ENCODE measurements around the gene PUM2.
A peak's percentile ranks its signal among the peaks of the same experiment; 100 is the strongest.
"Not testable (repeated sequence)": the region's sequence is repeated elsewhere in the genome, so short reads cannot be mapped to it uniquely, and the experiment has no call there.

The PUM2 gene

DNA sequence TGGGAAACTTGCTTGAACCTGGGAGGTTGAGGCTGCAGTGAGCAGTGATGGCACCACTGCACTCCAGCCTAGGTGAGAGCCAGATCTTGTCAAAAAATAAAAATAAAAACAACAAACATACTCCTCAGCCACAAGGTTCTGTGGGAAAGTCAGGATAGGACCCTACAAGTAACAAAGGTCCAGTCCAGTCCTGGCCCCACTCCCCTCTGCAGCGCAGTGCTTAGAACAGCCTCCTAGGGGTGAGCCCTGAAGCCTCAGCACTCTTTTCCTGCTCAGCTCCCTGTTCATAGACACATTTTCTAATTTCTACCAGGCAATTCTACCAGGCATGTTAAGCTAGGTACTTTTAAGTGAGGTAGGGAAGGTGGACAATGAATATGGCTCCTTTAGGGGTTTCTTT is 103.6 kb downstream of the PUM2 start:
- DNase-seq (ENCODE audit: insufficient read length, low spot score): no peak
- FAIRE-seq: no peak
- no peak for TF ChIP-seq TAF1 (IDR thresholded peaks at IDR 0.05; ENCODE audit: low read depth, low read length)
- no peak for TF ChIP-seq POU2F2 (IDR thresholded peaks at IDR 0.05; ENCODE audit: low read depth, low read length)

DNA sequence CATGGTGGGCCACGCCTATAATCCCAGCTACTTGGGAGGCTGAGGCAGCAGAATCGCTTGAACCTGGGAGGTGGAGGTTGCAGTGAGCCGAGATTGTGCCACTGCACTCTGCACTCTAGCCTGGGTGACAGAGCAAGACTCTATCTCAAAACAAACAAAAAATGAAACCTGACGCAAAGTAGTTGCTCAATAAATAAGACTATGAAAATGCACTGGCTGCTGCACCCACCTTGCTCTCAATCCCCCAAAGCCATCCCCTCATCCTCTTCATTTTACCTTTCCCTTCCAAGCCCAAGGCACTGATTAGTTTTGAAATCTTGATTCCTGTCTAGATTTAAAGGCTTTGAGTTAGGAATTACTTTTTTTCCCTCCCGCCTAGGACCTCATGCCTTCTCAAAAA is 107.0 kb downstream of the PUM2 start:
- not testable (repeated sequence) for FAIRE-seq; DNase-seq (ENCODE audit: insufficient read length, low spot score)

DNA sequence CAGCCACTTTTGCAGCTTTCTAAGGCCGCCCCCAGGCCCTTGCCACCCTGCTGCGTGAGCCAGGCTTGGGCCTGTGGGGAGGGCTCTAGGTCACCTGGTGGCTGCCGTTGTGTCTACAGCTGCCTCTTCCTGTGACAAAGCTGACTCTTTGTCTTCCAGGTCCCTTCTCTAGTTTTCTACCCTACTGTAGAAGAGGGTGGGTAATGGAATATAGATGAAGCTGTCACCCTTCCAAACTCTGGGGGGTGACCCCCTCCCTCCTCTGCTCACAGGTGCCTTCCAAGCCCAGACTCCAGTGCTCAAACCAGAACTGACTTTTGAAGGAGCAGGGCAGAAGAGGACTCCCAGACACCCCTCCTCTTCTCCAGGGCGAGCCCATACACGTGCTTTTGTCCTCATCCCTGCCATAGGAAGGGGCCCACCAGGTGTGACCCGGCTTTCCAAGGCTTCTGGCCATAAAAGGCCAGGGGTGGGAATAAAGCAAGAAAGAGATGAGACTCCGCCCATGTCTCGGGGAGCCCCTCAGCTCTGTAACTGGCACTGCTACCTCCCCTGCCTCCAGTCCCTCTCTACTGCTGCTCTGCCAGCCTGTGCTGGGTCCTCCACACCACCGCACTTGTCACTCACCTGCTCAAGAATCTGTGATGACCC is 107.8 kb downstream of the PUM2 start:
- TF ChIP-seq SPI1 (IDR thresholded peaks at IDR 0.05; ENCODE audit: low read depth, low read length) (no peak), POLR2A (IDR thresholded peaks at IDR 0.05; ENCODE audit: low read depth, low read length) (no peak), PAX5 (IDR thresholded peaks at IDR 0.05; ENCODE audit: insufficient read depth, low read length, severe bottlenecking) (no peak), POU2F2 (IDR thresholded peaks at IDR 0.05; ENCODE audit: low read depth, low read length) (no peak), POLR2AphosphoS5 (IDR thresholded peaks at IDR 0.05; ENCODE audit: low read depth, low read length) (no peak), TAF1 (IDR thresholded peaks at IDR 0.05; ENCODE audit: low read depth, low read length) (no peak)
- DNase-seq (ENCODE audit: insufficient read length, low spot score): no peak
- no peak for FAIRE-seq

DNA sequence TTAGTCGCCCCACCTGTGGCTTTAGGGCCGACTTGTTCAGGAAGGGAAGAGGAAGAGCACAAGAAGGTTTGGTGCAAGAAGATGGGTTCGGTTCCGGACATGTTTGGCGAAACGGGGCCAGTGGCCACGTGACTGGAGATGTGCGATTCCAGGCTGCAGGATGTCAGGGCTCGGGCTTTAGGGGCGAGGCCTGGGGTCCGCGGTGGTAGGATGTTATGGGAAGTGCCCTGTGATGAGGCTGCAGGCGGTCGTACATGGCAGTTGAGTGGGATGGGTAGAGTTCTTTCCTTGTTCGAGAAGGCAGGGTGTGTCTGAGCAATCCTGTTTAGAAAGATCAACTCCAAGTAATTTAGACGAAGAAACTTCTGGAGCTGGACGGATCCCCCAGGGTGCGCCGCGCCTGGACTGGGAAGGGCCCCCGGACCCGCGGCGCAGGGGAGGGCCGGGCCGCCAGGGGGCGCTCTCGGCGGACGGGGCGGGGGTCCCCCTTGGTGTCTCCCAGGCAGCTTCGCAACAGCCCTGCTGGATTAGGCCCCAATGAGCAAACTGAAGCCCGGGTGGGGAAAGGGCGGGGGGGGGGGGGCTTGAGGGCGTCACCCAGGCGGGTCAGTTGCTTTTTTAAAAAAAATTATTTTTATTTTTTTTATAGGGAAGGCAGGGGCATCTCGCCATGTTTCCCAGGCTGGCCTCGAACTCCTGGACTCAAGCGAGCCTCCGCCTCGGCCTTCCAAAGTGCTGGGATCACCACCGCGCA is 108.5 kb downstream of the PUM2 start:
- TF ChIP-seq TAF1 (IDR thresholded peaks at IDR 0.05; ENCODE audit: low read depth, low read length) (no peak), POLR2AphosphoS5 (IDR thresholded peaks at IDR 0.05; ENCODE audit: low read depth, low read length) (peak; percentile 59)
- FAIRE-seq: no peak
- no peak for DNase-seq (ENCODE audit: insufficient read length, low spot score)

DNA sequence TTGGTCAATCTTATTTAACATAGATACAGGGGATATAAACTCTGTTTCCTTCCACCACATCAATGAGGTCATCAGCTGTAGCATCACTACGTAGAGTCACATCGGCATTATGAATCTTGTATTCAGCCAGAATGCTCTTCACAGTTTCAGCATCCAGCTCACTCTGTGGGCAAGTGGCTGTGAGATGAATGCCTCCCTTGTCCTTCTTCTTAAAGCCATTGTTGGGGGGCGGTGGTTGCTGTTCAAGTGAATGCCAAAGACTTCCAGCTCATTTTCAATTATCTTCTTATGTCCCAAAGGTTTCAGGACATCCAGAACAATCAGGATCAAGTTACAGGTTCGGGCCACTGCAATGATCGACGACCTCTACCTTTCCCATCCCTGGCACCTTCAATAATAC is 110.4 kb downstream of the PUM2 start:
- FAIRE-seq: peak; percentile 83
- DNase-seq (ENCODE audit: insufficient read length, low spot score): not testable (repeated sequence)

DNA sequence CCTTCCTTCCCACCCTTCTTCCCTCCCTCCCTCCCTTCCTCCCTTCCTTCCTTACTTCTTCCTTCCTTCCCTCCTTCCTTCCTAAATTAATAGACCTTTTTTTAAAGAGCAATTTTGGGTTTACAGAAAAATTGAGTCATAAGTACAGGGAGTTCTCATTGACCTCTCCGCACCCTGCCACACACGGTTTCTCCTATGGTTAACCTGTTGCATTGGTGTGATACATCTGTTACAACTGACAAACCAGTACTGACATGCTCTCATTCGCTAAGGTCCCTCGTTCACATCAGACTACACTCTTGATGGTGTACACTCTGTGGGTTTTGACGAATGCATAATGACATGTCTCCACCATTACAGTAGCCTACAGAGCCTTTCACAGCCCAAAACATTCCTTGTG is 114.1 kb downstream of the PUM2 start:
- no peak for DNase-seq (ENCODE audit: insufficient read length, low spot score)
- TF ChIP-seq TAF1 (IDR thresholded peaks at IDR 0.05; ENCODE audit: low read depth, low read length) (no peak), POU2F2 (IDR thresholded peaks at IDR 0.05; ENCODE audit: low read depth, low read length) (no peak), POLR2AphosphoS5 (IDR thresholded peaks at IDR 0.05; ENCODE audit: low read depth, low read length) (no peak), POLR2A (IDR thresholded peaks at IDR 0.05; ENCODE audit: low read depth, low read length) (no peak), SPI1 (IDR thresholded peaks at IDR 0.05; ENCODE audit: low read depth, low read length) (no peak), PAX5 (IDR thresholded peaks at IDR 0.05; ENCODE audit: insufficient read depth, low read length, severe bottlenecking) (no peak)
- FAIRE-seq: no peak

DNA sequence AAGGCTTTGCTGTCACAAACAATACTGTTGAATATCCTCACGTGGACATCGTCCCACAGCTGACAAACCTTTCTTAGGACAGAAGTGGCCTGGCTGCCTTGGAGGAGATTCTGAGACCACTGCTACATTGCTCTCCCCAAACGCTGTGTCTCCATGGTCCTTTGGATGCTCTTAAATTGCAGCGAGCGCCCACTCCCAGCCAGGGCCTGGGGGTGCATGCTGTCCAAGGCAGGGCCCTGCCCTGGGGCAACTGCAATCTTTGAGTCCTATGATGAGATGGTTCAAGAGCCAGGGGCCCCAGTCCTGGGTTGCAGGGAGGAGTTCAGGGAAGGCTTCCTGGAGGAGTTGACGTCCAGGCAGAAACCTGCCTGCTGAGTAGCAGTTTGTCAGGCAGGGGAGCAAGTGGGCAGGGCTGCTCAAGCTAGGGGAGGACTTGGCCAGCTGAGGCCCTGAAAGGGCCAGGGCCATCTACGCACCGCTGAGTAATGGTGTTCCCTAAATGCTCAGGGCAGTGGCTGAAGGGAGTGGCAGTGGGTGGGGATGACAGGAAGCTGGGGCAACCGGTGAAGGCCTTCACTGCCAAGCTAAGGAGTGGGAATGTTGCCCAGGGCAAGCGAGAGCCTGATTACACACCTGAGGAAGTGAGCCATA is 114.9 kb downstream of the PUM2 start:
- no peak for DNase-seq (ENCODE audit: insufficient read length, low spot score)
- FAIRE-seq: no peak

DNA sequence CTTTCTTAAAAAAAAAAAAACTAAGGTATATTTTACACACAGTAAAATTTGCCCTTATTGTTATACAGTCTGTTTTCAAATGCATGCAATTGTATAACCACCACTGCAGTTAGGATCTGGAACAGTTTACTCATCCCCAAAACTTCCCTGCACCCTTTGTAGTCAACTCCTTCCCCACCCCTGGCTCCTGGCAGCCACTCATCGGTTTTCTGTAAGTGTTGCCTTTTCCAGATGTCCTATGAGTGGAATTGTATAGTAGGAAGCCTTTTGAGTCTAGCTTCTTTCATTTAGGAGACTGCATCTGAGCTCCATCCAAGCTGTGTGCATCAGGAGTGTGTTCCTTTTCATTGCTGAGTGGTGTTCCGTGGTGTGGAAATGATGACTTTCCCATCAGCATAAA is 116.0 kb downstream of the PUM2 start:
- not testable (repeated sequence) for FAIRE-seq; DNase-seq (ENCODE audit: insufficient read length, low spot score)

More for the DNA sequence above, 114.9 kb downstream of the PUM2 start:
- TF ChIP-seq POLR2AphosphoS5 (IDR thresholded peaks at IDR 0.05; ENCODE audit: low read depth, low read length): no peak
- TF ChIP-seq TAF1 (IDR thresholded peaks at IDR 0.05; ENCODE audit: low read depth, low read length): no peak
- TF ChIP-seq POLR2A (IDR thresholded peaks at IDR 0.05; ENCODE audit: low read depth, low read length): no peak
- no peak for TF ChIP-seq SPI1 (IDR thresholded peaks at IDR 0.05; ENCODE audit: low read depth, low read length)
- TF ChIP-seq POU2F2 (IDR thresholded peaks at IDR 0.05; ENCODE audit: low read depth, low read length): no peak
- no peak for TF ChIP-seq PAX5 (IDR thresholded peaks at IDR 0.05; ENCODE audit: insufficient read depth, low read length, severe bottlenecking)

DNA sequence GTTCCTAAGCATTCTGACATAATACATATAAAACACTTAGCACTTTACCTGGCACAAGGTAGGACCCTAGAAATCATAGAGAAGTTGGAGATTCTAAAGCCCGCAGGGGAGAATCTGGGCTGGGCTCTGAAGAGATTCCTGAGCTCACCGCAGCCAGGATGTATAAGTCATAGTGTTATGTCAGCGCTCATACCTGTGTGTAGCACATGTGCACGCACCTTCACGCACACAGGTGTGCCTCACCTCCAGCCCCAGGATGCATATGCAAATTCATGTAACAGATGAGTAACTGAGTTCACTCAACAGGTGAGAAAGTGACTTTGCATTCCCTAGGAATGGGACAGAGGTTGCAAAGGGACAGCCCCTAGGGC is 117.8 kb downstream of the PUM2 start:
- TF ChIP-seq POU2F2 (IDR thresholded peaks at IDR 0.05; ENCODE audit: low read depth, low read length) (no peak; the same call in 1 of the 2 replicates), PAX5 (IDR thresholded peaks at IDR 0.05; ENCODE audit: insufficient read depth, low read length, severe bottlenecking) (no peak), TAF1 (IDR thresholded peaks at IDR 0.05; ENCODE audit: low read depth, low read length) (no peak), POLR2A (IDR thresholded peaks at IDR 0.05; ENCODE audit: low read depth, low read length) (no peak), SPI1 (IDR thresholded peaks at IDR 0.05; ENCODE audit: low read depth, low read length) (no peak), POLR2AphosphoS5 (IDR thresholded peaks at IDR 0.05; ENCODE audit: low read depth, low read length) (no peak)
- FAIRE-seq (no peak), DNase-seq (ENCODE audit: insufficient read length, low spot score) (no peak)

DNA sequence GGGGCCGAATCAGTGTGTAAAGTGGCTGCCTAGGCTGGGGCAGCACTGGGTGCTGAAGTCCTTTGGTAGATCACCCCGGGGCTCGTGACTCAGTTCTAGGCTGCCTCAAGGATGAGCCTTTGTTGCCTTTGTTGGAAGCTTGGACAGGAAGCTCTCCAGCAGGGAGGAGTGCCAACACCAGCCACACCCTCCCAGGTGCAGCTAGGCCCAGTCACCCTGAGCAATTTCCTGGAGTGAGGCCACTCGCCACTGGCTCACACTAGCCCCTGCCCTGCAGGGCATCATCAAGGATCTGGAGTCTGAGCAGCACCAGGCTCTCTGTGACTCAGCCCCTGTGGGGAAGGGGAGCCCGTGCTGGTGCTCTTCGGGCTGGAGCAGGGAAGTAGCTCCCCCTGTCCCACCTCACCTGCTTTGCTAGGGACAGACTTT is 119.0 kb downstream of the PUM2 start:
- TF ChIP-seq SPI1 (IDR thresholded peaks at IDR 0.05; ENCODE audit: low read depth, low read length): no peak
- no peak for TF ChIP-seq TAF1 (IDR thresholded peaks at IDR 0.05; ENCODE audit: low read depth, low read length)
- TF ChIP-seq POU2F2 (IDR thresholded peaks at IDR 0.05; ENCODE audit: low read depth, low read length): no peak
- no peak for TF ChIP-seq PAX5 (IDR thresholded peaks at IDR 0.05; ENCODE audit: insufficient read depth, low read length, severe bottlenecking)
- no peak for TF ChIP-seq POLR2AphosphoS5 (IDR thresholded peaks at IDR 0.05; ENCODE audit: low read depth, low read length)
- no peak for TF ChIP-seq POLR2A (IDR thresholded peaks at IDR 0.05; ENCODE audit: low read depth, low read length)
- DNase-seq (ENCODE audit: insufficient read length, low spot score) (no peak), FAIRE-seq (no peak)

DNA sequence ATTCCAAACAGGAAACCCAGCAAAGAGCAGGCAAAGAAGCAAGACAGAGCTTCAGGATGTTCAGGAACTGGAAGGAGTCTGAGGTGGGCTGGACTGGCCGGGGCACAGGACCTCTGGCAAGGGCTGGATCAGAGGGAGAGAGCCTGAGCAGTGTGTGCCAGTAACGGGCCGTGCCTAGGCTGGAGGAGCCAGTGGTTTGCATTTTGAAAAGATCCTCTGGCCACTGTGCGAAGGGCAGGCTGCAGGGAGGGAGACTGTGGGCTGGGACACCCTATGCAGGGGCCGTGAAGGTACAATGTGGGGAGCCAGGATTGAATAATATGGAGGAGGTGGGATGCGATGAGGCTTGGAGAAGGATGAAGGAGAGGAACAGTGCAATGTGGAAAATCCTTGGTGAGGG is 119.5 kb downstream of the PUM2 start:
- TF ChIP-seq POLR2AphosphoS5 (IDR thresholded peaks at IDR 0.05; ENCODE audit: low read depth, low read length) (no peak), PAX5 (IDR thresholded peaks at IDR 0.05; ENCODE audit: insufficient read depth, low read length, severe bottlenecking) (no peak), POLR2A (IDR thresholded peaks at IDR 0.05; ENCODE audit: low read depth, low read length) (no peak), POU2F2 (IDR thresholded peaks at IDR 0.05; ENCODE audit: low read depth, low read length) (no peak), TAF1 (IDR thresholded peaks at IDR 0.05; ENCODE audit: low read depth, low read length) (no peak), SPI1 (IDR thresholded peaks at IDR 0.05; ENCODE audit: low read depth, low read length) (no peak)
- FAIRE-seq (no peak), DNase-seq (ENCODE audit: insufficient read length, low spot score) (no peak)
